Esophagus squamous epithelium (tissue), 4 donors: ENCODE results near the gene ZNF497.

Source experiments
- CTCF ChIP-seq, 6 experiments: fragments of 450-650 bp in 4 of 6; fragments of 200-600 bp in 2 of 6; sonication (generic) in 2 of 6; IDR thresholded peaks; one replicate each; pipeline ENCODE4 v1.5.1; 2016 to 2019; ENCODE audit warnings: antibody characterized with exemption in 6 of 6, mild to moderate bottlenecking in 4 of 6, moderate library complexity in 4 of 6
- POLR2A ChIP-seq, 4 donors: fragments of 450-650 bp; IDR thresholded peaks; one replicate each; pipeline ENCODE4 v1.6.1; 2017; ENCODE audit warnings: antibody characterized with exemption in 4 of 4, mild to moderate bottlenecking in 4 of 4, moderate library complexity in 3 of 4

- TF ChIP-seq CTCF (IDR thresholded peaks at IDR 0.05): no peak
- TF ChIP-seq POLR2A (IDR thresholded peaks at IDR 0.05): no peak
These were observed 46.6 kb upstream of the ZNF497 start for GRCh38 chr19:58409010-58409790.
